Erythroblast (primary cell): ENCODE results near the gene TBX4.

Experiments
- GATA1 ChIP-seq: IDR thresholded peaks from 2 replicates; pipeline ENCODE4 v1.6.1; 2011; ENCODE audit warnings: low read depth, mild to moderate bottlenecking, control low read depth, low read length, moderate library complexity
- POLR2A ChIP-seq: IDR thresholded peaks from 2 replicates; pipeline ENCODE4 v1.6.1; 2011; ENCODE audit warnings: mild to moderate bottlenecking, low read length

GRCh38 chr17:61457226-61457983, 5.2 kb downstream of the TBX4 start:
- TF ChIP-seq POLR2A, result no peak
- TF ChIP-seq GATA1, result no peak
